WTC11 (cell line): ENCODE measurements around the gene HNRNPL. TPM values are rescaled to one million over a fixed set of nuclear protein-coding genes. Genes with fewer than 3 reads are reported as not detected.

Source experiments
- ATAC-seq: fragments of 200-7000 bp; cut with Tn5 transposase; 2 replicates; pipeline ENCODE4 v1.10.0; 2021; ENCODE audit warnings: mild to moderate bottlenecking, moderate library complexity
- CTCF ChIA-PET: fragments of 300-600 bp; sonication (Branson Sonifier 250); formaldehyde crosslinking; loops from one replicate; lab custom pipeline; 2021; ENCODE audit warnings: antibody characterized with exemption; lab: Charles Lee
- POLR2A ChIA-PET: fragments of 350-600 bp; sonication (Branson Sonifier 250); formaldehyde crosslinking; loops from one replicate; lab custom pipeline; 2021; ENCODE audit warnings: antibody characterized with exemption; lab: Charles Lee
- DNase-seq: peaks from one replicate; pipeline ENCODE4 v3.0.0; 2021; ENCODE audit warnings: low spot score
- H3K27ac Mint-ChIP-seq: 2 replicates; pipeline ENCODE4 v1.8.0; 2021; ENCODE audit warnings: mixed read lengths
- H3K27me3 Mint-ChIP-seq: 2 replicates; pipeline ENCODE4 v1.8.0; 2021; ENCODE audit warnings: low read depth, mild to moderate bottlenecking, moderate library complexity, mixed read lengths
- H3K36me3 Mint-ChIP-seq: 2 replicates; pipeline ENCODE4 v1.8.0; 2021; ENCODE audit warnings: mixed read lengths
- H3K4me1 Mint-ChIP-seq: 2 replicates; pipeline ENCODE4 v1.8.0; 2022; ENCODE audit warnings: mixed read lengths
- H3K4me3 Mint-ChIP-seq: 2 replicates; pipeline ENCODE4 v1.8.0; 2021; ENCODE audit warnings: mild to moderate bottlenecking, moderate library complexity, mixed read lengths
- H3K9me3 Mint-ChIP-seq: 2 replicates; pipeline ENCODE4 v1.8.0; 2021; ENCODE audit warnings: mixed read lengths
- CBFB ChIP-seq: sonication (generic); formaldehyde crosslinking; IDR thresholded peaks from 2 replicates; pipeline ENCODE4 v1.8.1; 2022; ENCODE audit warnings: mild to moderate bottlenecking, low read depth, missing genetic modification reagents
- EMX1 ChIP-seq: fragments of 250-450 bp; sonication (Bioruptor Pico); IDR thresholded peaks from 2 replicates; pipeline ENCODE4 v1.8.0; 2021; ENCODE audit warnings: mild to moderate bottlenecking
- ETV6 ChIP-seq: sonication (generic); formaldehyde crosslinking; IDR thresholded peaks from 2 replicates; pipeline ENCODE4 v1.8.1; 2022; ENCODE audit warnings: mild to moderate bottlenecking, missing genetic modification reagents
- FOXJ3 ChIP-seq: sonication (generic); formaldehyde crosslinking; IDR thresholded peaks from 2 replicates; pipeline ENCODE4 v1.9.0; 2021; ENCODE audit warnings: missing genetic modification reagents, mild to moderate bottlenecking, borderline replicate concordance
- FOXP1 ChIP-seq: sonication (generic); formaldehyde crosslinking; IDR thresholded peaks from 2 replicates; pipeline ENCODE4 v1.8.0; 2022; ENCODE audit warnings: missing genetic modification reagents, mild to moderate bottlenecking, moderate library complexity, borderline replicate concordance
- JUN ChIP-seq: sonication (generic); formaldehyde crosslinking; IDR thresholded peaks from 2 replicates; pipeline ENCODE4 v1.8.0; 2023; ENCODE audit warnings: mild to moderate bottlenecking, missing genetic modification reagents
- MXD4 ChIP-seq: fragments of 250-450 bp; sonication (Bioruptor Pico); IDR thresholded peaks from 2 replicates; pipeline ENCODE4 v1.8.0; 2021; ENCODE audit warnings: mild to moderate bottlenecking, moderate library complexity, borderline replicate concordance
- NFE2L1 ChIP-seq: sonication (generic); formaldehyde crosslinking; IDR thresholded peaks from 2 replicates; pipeline ENCODE4 v1.8.1; 2023; ENCODE audit warnings: missing genetic modification reagents
- NR2C2 ChIP-seq: sonication (generic); formaldehyde crosslinking; IDR thresholded peaks from 2 replicates; pipeline ENCODE4 v1.8.0; 2022; ENCODE audit warnings: mild to moderate bottlenecking, missing genetic modification reagents
- SMAD4 ChIP-seq: sonication (generic); formaldehyde crosslinking; IDR thresholded peaks from 2 replicates; pipeline ENCODE4 v1.8.0; 2022; ENCODE audit warnings: mild to moderate bottlenecking, missing genetic modification reagents
- SP1 ChIP-seq: sonication (generic); formaldehyde crosslinking; conservative IDR thresholded peaks from 2 replicates; pipeline ENCODE4 v1.8.1; 2022; ENCODE audit warnings: missing genetic modification reagents
- TCF7 ChIP-seq: sonication (generic); formaldehyde crosslinking; IDR thresholded peaks from 2 replicates; pipeline ENCODE4 v1.8.0; 2022; ENCODE audit warnings: mild to moderate bottlenecking, low read depth, missing genetic modification reagents, moderate library complexity
- TEAD1 ChIP-seq: sonication (generic); formaldehyde crosslinking; IDR thresholded peaks from 2 replicates; pipeline ENCODE4 v1.8.0; 2022; ENCODE audit warnings: mild to moderate bottlenecking, missing genetic modification reagents
- TP53 ChIP-seq: sonication (generic); formaldehyde crosslinking; IDR thresholded peaks from 2 replicates; pipeline ENCODE4 v1.8.1; 2023; ENCODE audit warnings: mild to moderate bottlenecking, missing genetic modification reagents
- ZBTB21 ChIP-seq: sonication (generic); formaldehyde crosslinking; IDR thresholded peaks from 2 replicates; pipeline ENCODE4 v1.8.1; 2023; ENCODE audit warnings: mild to moderate bottlenecking, missing genetic modification reagents, borderline replicate concordance
- total RNA-seq: library from RNA; stranded (reverse); gene quantifications from 3 replicates; pipeline ENCODE4 v1.2.3, GENCODE V29; 2021
- TF ChIP-seq, protein P1 (sequence below): sonication (generic); formaldehyde crosslinking; IDR thresholded peaks from 2 replicates; pipeline ENCODE4 v1.8.0; 2022; ENCODE audit warnings: mild to moderate bottlenecking, missing genetic modification reagents
- TF ChIP-seq, protein P2 (sequence below): sonication (generic); formaldehyde crosslinking; IDR thresholded peaks from 2 replicates; pipeline ENCODE4 v1.8.0; 2022; ENCODE audit warnings: missing genetic modification reagents
- TF ChIP-seq, protein P3 (sequence below): fragments of 250-450 bp; sonication (Bioruptor Pico); IDR thresholded peaks from 2 replicates; pipeline ENCODE4 v1.9.0; 2021; ENCODE audit warnings: mild to moderate bottlenecking, borderline replicate concordance
- TF ChIP-seq, protein P4 (sequence below): sonication (generic); formaldehyde crosslinking; IDR thresholded peaks from 2 replicates; pipeline ENCODE4 v1.8.1; 2022; ENCODE audit warnings: low read depth, missing genetic modification reagents, borderline replicate concordance

HNRNPL gene
- total RNA-seq, 1 experiment from 2014 or later = 779 TPM

DNA sequence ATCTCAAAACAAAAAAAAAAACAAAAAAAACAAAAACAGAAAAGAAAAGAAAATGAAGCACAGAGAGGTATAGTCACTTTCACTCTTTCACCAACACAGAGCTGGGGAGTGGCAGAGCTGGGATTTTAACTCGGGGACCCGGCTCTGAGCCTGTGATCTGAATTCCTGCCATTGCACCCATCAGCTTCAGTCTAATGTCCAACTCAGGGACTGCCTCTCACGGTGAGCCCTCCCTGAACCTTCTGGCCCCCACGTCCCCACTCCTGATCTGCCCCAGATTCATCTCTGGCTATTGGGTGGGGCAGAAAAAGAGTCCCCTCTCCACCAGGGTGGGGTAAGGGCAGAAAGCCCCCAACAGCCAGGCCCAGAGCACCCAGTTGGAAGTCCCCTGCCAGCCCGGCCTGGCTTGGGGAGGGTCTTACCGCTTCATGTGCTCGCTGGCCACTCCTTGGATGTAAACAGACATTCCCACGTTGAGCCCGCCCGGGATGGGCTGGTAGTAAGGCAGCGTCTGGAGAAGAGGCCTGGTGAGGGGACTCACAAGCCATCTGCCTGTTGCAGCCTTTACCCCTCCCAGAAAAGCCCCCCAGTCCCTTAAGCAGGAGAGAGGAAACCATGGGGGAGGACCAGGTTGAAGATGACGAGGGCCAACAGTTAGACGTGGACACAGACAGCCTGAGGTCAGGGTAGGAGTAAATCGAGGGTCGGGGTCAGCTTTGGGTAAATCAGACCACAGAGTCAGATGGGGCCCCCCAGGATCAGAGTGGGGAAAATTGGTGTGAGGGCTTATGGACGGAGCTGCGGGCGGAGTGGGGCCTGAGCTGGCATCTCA lies 37.6 kb downstream of the HNRNPL start:
- CTCF ChIA-PET = interaction anchor here (0.6 to 1.5 kb wide), 4 partner anchors 18 to 43 kb away, joined by 3 to 5 read pairs (median 4); no protein-coding TSS in a partner anchor

More for the DNA sequence above, 37.6 kb downstream of the HNRNPL start:
- Mint-ChIP-seq H3K4me3 (no peak overlapping the region), H3K27ac (no peak overlapping the region), H3K27me3 (peaks cover 5% of the 10 kb centered on the region; the same call in 1 of the 2 replicates), H3K4me1 (no peaks in the 10 kb centered on the region), H3K36me3 (peaks cover 17% of the 10 kb centered on the region), H3K9me3 (peaks cover 6% of the 10 kb centered on the region)
- POLR2A ChIA-PET = no interaction called here
- TF ChIP-seq FOXP1 (CRISPR knock-in tag) = no peak
- TF ChIP-seq FOXJ3 (CRISPR knock-in tag) = no peak
- TF ChIP-seq, protein P1, sequence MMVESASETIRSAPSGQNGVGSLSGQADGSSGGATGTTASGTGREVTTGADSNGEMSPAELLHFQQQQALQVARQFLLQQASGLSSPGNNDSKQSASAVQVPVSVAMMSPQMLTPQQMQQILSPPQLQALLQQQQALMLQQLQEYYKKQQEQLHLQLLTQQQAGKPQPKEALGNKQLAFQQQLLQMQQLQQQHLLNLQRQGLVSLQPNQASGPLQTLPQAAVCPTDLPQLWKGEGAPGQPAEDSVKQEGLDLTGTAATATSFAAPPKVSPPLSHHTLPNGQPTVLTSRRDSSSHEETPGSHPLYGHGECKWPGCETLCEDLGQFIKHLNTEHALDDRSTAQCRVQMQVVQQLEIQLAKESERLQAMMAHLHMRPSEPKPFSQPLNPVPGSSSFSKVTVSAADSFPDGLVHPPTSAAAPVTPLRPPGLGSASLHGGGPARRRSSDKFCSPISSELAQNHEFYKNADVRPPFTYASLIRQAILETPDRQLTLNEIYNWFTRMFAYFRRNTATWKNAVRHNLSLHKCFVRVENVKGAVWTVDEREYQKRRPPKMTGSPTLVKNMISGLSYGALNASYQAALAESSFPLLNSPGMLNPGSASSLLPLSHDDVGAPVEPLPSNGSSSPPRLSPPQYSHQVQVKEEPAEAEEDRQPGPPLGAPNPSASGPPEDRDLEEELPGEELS (CRISPR knock-in tag) = no peak
- TF ChIP-seq JUN = no peak
- TF ChIP-seq, protein P2, sequence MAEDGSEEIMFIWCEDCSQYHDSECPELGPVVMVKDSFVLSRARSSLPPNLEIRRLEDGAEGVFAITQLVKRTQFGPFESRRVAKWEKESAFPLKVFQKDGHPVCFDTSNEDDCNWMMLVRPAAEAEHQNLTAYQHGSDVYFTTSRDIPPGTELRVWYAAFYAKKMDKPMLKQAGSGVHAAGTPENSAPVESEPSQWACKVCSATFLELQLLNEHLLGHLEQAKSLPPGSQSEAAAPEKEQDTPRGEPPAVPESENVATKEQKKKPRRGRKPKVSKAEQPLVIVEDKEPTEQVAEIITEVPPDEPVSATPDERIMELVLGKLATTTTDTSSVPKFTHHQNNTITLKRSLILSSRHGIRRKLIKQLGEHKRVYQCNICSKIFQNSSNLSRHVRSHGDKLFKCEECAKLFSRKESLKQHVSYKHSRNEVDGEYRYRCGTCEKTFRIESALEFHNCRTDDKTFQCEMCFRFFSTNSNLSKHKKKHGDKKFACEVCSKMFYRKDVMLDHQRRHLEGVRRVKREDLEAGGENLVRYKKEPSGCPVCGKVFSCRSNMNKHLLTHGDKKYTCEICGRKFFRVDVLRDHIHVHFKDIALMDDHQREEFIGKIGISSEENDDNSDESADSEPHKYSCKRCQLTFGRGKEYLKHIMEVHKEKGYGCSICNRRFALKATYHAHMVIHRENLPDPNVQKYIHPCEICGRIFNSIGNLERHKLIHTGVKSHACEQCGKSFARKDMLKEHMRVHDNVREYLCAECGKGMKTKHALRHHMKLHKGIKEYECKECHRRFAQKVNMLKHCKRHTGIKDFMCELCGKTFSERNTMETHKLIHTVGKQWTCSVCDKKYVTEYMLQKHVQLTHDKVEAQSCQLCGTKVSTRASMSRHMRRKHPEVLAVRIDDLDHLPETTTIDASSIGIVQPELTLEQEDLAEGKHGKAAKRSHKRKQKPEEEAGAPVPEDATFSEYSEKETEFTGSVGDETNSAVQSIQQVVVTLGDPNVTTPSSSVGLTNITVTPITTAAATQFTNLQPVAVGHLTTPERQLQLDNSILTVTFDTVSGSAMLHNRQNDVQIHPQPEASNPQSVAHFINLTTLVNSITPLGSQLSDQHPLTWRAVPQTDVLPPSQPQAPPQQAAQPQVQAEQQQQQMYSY (CRISPR knock-in tag) = no peak
- TF ChIP-seq, protein P3, sequence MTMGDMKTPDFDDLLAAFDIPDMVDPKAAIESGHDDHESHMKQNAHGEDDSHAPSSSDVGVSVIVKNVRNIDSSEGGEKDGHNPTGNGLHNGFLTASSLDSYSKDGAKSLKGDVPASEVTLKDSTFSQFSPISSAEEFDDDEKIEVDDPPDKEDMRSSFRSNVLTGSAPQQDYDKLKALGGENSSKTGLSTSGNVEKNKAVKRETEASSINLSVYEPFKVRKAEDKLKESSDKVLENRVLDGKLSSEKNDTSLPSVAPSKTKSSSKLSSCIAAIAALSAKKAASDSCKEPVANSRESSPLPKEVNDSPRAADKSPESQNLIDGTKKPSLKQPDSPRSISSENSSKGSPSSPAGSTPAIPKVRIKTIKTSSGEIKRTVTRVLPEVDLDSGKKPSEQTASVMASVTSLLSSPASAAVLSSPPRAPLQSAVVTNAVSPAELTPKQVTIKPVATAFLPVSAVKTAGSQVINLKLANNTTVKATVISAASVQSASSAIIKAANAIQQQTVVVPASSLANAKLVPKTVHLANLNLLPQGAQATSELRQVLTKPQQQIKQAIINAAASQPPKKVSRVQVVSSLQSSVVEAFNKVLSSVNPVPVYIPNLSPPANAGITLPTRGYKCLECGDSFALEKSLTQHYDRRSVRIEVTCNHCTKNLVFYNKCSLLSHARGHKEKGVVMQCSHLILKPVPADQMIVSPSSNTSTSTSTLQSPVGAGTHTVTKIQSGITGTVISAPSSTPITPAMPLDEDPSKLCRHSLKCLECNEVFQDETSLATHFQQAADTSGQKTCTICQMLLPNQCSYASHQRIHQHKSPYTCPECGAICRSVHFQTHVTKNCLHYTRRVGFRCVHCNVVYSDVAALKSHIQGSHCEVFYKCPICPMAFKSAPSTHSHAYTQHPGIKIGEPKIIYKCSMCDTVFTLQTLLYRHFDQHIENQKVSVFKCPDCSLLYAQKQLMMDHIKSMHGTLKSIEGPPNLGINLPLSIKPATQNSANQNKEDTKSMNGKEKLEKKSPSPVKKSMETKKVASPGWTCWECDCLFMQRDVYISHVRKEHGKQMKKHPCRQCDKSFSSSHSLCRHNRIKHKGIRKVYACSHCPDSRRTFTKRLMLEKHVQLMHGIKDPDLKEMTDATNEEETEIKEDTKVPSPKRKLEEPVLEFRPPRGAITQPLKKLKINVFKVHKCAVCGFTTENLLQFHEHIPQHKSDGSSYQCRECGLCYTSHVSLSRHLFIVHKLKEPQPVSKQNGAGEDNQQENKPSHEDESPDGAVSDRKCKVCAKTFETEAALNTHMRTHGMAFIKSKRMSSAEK (CRISPR knock-in tag) = no peak
- no peak for TF ChIP-seq SP1 (CRISPR knock-in tag)
- TF ChIP-seq SMAD4 (CRISPR knock-in tag) = no peak
- no peak for TF ChIP-seq ZBTB21
- TF ChIP-seq, protein P4, sequence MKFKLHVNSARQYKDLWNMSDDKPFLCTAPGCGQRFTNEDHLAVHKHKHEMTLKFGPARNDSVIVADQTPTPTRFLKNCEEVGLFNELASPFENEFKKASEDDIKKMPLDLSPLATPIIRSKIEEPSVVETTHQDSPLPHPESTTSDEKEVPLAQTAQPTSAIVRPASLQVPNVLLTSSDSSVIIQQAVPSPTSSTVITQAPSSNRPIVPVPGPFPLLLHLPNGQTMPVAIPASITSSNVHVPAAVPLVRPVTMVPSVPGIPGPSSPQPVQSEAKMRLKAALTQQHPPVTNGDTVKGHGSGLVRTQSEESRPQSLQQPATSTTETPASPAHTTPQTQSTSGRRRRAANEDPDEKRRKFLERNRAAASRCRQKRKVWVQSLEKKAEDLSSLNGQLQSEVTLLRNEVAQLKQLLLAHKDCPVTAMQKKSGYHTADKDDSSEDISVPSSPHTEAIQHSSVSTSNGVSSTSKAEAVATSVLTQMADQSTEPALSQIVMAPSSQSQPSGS (CRISPR knock-in tag) = no peak
- no peak for TF ChIP-seq TP53
- TF ChIP-seq TEAD1 (CRISPR knock-in tag) = no peak
- TF ChIP-seq CBFB (CRISPR knock-in tag) = no peak
- no peak for TF ChIP-seq MXD4 (CRISPR knock-in tag)
- TF ChIP-seq NR2C2 = no peak
- no peak for TF ChIP-seq NFE2L1 (CRISPR knock-in tag)
- TF ChIP-seq EMX1 = no peak
- TF ChIP-seq TCF7 (CRISPR knock-in tag) = no peak
- TF ChIP-seq ETV6 (CRISPR knock-in tag) = no peak
- DNase-seq (no peak), ATAC-seq (no peak)
